HuH-7.5 (cell line): ENCODE data around the gene HEATR5A.
"Not testable (repeated sequence)": the region's sequence is repeated elsewhere in the genome, so short reads cannot be mapped to it uniquely, and the experiment has no call there.

Source experiments
- DNase-seq: peaks from one replicate; pipeline ENCODE4 v3.0.0; 2011; ENCODE audit warnings: low spot score

Gene HEATR5A

GRCh38 chr14:31326111-31326510 lies 94.2 kb downstream of the HEATR5A start:
- no peak for DNase-seq

DNA sequence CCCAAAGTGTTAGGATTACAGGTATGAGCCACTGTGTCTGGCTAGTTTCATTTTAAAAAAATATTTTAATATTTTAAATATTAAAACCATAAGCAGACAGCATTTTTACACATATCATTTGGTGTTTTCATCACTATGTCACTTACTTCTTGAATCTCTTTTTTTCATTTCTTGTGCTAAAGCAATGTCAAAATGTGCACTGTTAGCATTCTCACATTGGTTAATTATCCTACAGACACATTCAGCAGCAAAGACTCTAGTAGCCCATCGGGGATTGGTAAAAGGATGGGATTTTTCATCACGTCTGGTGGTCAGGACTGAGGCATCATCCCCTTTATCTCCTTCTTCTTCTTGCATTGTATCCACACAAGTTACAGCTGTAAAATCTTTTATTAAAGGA lies 96.9 kb downstream of the HEATR5A start:
- no peak for DNase-seq

DNA sequence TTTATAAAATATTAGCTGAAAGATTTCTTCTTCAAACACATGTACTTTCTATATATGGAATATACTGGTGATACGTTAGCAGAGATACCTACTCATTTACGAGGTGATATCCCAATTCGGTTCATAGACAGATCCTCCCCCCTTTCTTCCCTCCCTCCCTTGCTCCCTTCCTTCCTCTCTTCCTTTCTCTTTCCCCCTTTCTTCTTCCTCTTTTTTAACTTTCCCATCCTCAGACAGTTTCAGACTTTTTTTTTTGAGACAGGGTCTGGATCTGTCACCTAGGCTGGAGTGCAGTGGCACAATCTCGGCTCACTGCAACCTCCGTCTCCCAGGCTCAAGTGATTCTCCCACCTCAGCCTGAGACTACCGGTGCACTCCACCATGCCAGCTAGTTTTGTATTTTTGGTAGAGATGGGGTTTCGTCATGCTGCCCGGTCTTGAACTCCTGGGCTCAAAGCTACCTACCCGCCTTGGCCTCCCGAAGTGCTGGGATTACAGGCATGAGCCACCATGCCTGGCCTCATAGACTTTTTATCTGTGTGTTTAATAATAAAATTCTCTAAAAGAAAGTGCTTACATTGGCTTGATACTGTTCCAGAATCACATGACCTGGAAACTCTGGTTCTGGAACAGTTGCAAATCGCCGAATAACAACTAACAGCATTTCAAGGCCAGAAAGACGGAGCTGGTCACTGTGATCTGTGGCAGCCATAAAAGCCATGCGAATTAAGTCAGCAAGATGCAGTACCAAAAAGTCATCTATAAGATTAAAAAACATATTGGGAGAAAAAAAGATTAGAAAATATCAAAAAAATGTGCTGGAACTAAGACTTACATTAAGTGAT lies 99.2 kb downstream of the HEATR5A start:
- DNase-seq, result no peak

DNA sequence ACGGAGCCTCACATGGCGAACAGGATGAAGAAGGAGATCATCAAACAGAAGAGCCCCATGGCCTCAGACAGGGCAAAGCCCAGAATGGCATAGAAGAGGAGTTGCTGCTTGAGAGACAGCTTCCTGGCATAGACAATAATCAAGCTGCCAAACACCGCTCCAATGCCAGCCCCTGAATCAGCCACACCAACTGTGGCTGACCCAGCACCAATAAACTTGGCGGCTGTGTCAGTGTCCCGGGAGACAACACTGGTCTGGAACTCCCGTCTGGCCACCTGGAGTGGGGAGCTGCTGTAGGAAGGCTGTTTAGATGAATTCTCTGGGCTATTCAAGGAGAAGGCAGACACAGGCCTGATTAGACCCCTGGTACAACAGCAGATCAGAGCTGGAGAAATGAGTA lies 100.1 kb downstream of the HEATR5A start:
- no peak for DNase-seq

DNA sequence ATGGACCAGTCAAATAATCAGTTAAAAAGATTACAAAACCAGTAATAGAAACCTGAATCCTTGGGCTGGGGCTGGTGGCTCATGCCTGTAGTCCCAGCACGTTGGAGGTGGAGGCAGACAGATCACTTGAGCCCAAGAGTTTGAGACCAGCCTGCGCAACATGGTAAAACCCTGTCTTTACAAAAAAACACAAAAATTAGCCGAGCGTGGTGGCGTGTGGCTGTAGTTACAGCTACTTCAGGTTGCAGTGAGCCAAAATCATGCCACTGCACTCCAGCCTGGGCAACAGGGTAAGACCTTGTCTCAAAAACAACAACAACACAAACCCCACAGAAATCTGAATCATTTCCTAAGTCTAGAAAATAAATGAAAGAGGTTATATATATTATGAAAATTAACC lies 100.6 kb downstream of the HEATR5A start:
- no peak for DNase-seq

DNA sequence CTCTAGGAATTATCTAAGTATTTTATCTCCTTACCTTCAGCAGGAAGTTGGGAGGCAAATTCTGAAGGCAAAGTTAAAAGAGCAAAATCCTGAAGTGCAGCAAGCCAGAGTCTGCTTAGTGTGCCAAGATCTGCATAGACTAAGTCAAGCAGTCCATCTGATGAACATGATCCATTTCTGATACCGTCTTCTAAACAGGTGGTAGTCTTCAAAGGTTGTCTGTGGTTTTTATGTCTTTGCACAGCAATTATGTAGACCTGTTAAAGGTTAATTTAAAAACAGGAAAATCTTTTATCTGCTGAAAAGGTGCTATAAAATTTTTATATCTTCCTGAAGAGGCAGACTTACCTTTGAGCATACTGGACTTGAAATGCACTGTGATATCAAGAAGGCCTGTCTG lies 107.4 kb downstream of the HEATR5A start:
- no peak for DNase-seq

GRCh38 chr14:31312370-31312769 lies 108.0 kb downstream of the HEATR5A start:
- not testable (repeated sequence) for DNase-seq

DNA sequence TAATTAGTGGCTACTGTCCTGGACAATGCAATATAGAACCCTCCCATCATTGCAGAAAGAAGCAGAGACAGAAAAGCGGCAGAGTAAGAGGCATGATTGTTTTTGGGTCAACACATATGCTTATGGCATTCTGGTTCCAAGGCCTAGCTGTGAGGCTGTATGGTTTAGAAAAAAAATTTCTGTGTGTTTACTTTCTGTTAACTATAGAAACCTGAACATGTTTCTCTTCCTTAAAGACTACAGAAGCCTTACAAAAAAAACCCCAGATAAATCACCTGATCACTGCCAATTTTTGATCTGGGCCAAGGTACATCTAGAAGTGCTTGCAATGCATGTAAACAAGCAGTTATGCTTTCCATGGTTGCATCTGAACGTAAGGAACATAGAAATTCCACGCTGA lies 112.7 kb downstream of the HEATR5A start:
- DNase-seq, result no peak

DNA sequence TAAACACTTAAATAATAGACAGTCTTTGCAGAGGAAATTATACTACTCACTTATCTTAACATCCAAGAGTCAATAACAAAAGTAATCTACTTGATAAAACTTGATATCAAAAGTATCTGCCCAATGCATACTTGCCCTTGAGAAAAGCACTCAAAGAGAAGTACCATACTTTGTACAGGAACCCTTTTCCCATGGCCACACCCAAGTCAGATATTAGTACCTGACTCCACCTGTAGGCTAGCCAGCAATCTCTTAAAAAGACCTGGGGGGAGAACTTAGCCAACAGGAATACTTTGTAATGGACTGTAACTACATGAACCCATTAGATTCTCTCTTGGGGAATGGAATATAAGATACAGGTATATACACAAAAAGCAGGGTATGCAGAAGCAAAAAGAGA lies 113.2 kb downstream of the HEATR5A start:
- no peak for DNase-seq

DNA sequence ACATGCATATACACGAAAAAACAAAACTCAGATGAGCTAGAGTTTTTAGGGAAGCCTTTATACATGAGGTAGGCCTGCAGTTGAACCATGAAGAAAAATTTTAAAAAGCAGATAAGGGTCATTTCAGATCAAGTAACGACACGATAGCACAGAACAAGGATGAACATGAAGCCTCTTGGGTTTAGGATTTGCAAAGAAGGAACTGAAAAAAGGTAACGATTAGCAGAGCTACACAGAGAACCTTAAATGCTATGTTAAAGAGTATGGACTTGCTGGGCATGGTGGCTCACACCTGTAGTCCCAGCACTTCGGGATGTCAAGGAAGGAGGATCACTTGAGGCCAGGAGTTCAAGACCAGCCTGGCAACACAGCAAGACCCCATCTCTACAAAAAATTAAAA lies 116.7 kb downstream of the HEATR5A start:
- DNase-seq, result no peak

DNA sequence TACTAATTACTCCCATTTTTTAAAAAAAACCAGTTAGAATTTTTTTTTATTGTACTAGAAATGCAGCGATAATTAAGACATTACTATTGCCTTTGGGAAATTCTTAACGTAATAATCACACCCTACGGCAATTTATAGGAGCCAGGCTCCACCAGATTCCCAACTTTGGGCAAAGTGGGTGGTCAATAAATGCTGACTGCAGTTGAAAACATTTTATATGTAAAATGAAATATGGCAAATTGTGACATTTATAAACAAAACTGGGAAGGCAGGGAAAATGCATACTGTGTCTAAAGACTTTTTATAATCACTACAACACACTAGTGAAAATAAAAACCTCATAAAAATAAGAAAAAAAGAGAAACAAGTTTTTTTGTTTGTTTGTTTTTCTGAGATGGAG lies 119.5 kb downstream of the HEATR5A start:
- no peak for DNase-seq

- no peak for DNase-seq
These were observed 120.1 kb downstream of the HEATR5A start for GRCh38 chr14:31300296-31300695.

- DNase-seq, result no peak
These were observed 122.5 kb downstream of the HEATR5A start for GRCh38 chr14:31297701-31298344.

- no peak for DNase-seq
These were observed 123.2 kb downstream of the HEATR5A start for GRCh38 chr14:31297112-31297511.

GRCh38 chr14:31294746-31295405 lies 125.5 kb downstream of the HEATR5A start:
- DNase-seq, result no peak

DNA sequence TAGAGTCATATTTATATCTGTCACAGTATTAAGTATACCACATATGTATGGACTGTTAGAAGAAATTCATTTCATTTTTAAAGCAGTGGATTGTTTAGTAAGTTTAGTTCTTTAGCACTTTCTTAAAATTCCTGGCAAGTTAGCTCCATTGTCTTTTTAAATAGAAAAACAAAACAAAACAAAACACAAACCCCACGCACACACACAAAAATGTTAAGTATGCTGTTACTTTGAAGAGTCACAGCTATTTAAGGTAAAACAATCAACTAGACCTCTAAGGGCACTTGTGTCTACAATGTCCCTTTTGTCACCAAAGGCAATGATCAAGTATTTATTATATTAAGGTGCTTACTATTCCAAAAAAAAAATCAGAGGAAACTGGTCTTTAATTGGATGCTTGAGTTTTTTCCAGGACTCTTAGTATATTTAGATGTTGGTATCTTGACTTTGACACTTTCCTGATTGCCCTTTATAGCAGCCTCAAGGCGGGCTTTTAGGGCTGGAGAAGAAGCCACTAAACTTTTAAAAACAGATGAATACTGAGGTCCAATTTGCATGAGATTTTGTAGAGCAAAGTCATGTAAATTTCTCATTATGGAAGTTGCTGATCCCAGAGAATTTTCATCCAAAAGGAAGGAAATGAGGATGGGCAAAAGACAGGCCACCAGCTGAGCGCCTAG lies 127.3 kb downstream of the HEATR5A start:
- DNase-seq, result no peak

GRCh38 chr14:31291210-31291609 lies 129.1 kb downstream of the HEATR5A start:
- DNase-seq, result no peak

- DNase-seq, result no peak
These were observed 132.9 kb downstream of the HEATR5A start for GRCh38 chr14:31287294-31287972.

DNA sequence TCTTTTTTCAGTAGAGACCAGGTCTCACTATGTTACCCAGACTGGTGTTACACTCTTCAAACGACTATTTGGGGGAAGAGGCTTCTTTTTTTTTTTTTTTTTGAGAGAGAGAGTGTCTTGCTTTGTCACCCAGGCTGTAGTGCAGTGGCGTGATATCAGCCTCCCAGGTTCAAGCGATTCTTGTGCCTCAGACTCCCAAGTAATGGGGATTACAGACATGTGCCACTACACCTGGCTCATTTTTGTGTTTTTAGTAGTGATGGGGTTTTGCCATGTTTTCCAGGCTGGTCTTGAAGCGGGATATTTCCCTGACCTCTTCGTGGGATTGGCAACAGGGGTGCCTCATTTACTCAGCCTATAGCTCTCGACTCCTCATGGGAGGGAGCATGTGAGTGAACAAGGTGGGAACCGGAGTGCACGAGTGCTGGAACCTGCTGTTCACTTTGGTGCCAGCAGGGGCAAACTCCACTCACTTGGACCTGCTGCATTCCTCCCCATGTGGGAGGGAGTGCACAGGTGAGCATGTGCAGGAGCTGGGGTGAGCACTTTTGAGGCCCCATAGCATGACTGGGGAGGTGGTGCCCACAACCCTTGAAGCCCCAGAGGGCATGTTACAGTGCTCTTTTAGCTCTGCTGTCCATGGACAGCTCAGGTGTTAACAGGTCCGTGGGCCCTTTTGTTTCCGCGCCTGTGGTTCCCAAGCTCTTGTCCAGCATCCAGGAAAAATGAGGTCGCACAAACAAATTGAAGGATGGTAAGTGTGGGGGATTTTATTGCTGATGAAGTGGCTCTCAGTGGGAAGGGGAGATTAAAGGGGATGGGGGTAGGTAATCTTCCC lies 133.7 kb downstream of the HEATR5A start:
- no peak for DNase-seq

- DNase-seq, result no peak
These were observed 136.6 kb downstream of the HEATR5A start for GRCh38 chr14:31283578-31284252.
